Head of caudate nucleus (tissue), 42 donors: ENCODE measurements around the gene MOGAT1.
A peak's percentile ranks its signal among the peaks of the same experiment; 100 is the strongest.
"Not testable (repeated sequence)": the region's sequence is repeated elsewhere in the genome, so short reads cannot be mapped to it uniquely, and the experiment has no call there.

Experiments
- DNase-seq, 42 donors: peaks; one replicate each; pipeline versions ENCODE4 v3.0.0 to v3.0.0-alpha.2; 2020 to 2021; ENCODE audit warnings: mixed read lengths in 7 of 42
- intact Hi-C: fragments of 100-400 bp; cut with DNase I; formaldehyde crosslinking; loops from one replicate; pipeline ENCODE4 v1.15.0; 2022

MOGAT1 gene

GRCh38 chr2:222706616-222707015 is 35.2 kb downstream of the MOGAT1 start:
- DNase-seq, result no peak
- intact Hi-C loops, result loop anchor here (5.0 to 10.0 kb wide), 2 partner anchors 91 to 198 kb away; no protein-coding TSS in a partner anchor

GRCh38 chr2:222707102-222707688 is 35.7 kb downstream of the MOGAT1 start:
- no peak for DNase-seq
- intact Hi-C loops, result loop anchor here (5.0 to 10.0 kb wide), 2 partner anchors 90 to 198 kb away; no protein-coding TSS in a partner anchor

GRCh38 chr2:222707689-222708273 is 36.3 kb downstream of the MOGAT1 start:
- DNase-seq, result no peak

GRCh38 chr2:222708274-222708710 is 36.8 kb downstream of the MOGAT1 start:
- intact Hi-C loops, result loop anchor here (2.0 to 10.0 kb wide), 3 partner anchors 89 to 197 kb away; partner anchors contain the start of gene ACSL3
- peak; percentile 61 to 96 (median 89) for DNase-seq

More at GRCh38 chr2:222707689-222708273, 36.3 kb downstream of the MOGAT1 start:
- intact Hi-C loops, result loop anchor here (2.0 to 10.0 kb wide), 3 partner anchors 90 to 197 kb away; partner anchors contain the start of gene ACSL3

GRCh38 chr2:222709191-222709891 is 37.9 kb downstream of the MOGAT1 start:
- DNase-seq, result peak; percentile 15 to 88 (median 72)
- intact Hi-C loops, result loop anchor here (2.0 to 10.0 kb wide), 3 partner anchors 88 to 195 kb away; partner anchors contain the start of gene ACSL3

- DNase-seq, result no peak
- intact Hi-C loops, result no loop called here
Measured at GRCh38 chr2:222710736-222711135, 39.3 kb downstream of the MOGAT1 start.

- intact Hi-C loops, result no loop called here
Measured at GRCh38 chr2:222711315-222711940, 40.0 kb downstream of the MOGAT1 start.

GRCh38 chr2:222713002-222713401 is 41.5 kb downstream of the MOGAT1 start:
- DNase-seq, result no peak
- intact Hi-C loops, result no loop called here

More at GRCh38 chr2:222711315-222711940, 40.0 kb downstream of the MOGAT1 start:
- DNase-seq, result no peak

- DNase-seq, result no peak
- intact Hi-C loops, result no loop called here
Measured at GRCh38 chr2:222714361-222715241, 43.1 kb downstream of the MOGAT1 start.

- no peak for DNase-seq
- intact Hi-C loops, result no loop called here
Measured at GRCh38 chr2:222715742-222716141, 44.3 kb downstream of the MOGAT1 start.

- DNase-seq, intact Hi-C loops: not testable (repeated sequence)
Measured at GRCh38 chr2:222719787-222720186, 48.3 kb downstream of the MOGAT1 start.

- intact Hi-C loops, DNase-seq: not testable (repeated sequence)
Measured at GRCh38 chr2:222721597-222721996, 50.1 kb downstream of the MOGAT1 start.

GRCh38 chr2:222722327-222722946 is 51.0 kb downstream of the MOGAT1 start:
- intact Hi-C loops, result no loop called here
- DNase-seq, result no peak

- DNase-seq, result no peak
- intact Hi-C loops, result no loop called here
Measured at GRCh38 chr2:222724208-222724607, 52.8 kb downstream of the MOGAT1 start.

GRCh38 chr2:222728621-222729020 is 57.2 kb downstream of the MOGAT1 start:
- no peak for DNase-seq
- intact Hi-C loops, result no loop called here

GRCh38 chr2:222730366-222730999 is 59.0 kb downstream of the MOGAT1 start:
- DNase-seq, result peak in 3 of 42 donors; percentile 12 to 25 (median 22)
- intact Hi-C loops, result no loop called here

GRCh38 chr2:222731201-222731621 is 59.8 kb downstream of the MOGAT1 start:
- DNase-seq, result no peak
- intact Hi-C loops, result no loop called here
